B cell (primary cell): ENCODE data around the gene KIF2A. TPM values are rescaled to one million over a fixed set of nuclear protein-coding genes. Genes with fewer than 3 reads are reported as not detected.

Experiments used
- ATAC-seq: fragments of 200-7000 bp; cut with Tn5 transposase; one replicate; pipeline ENCODE4 v1.10.0; 2021; ENCODE audit warnings: low read depth, mild to moderate bottlenecking, moderate number of reproducible peaks, moderate library complexity
- CTCF ChIA-PET: fragments of 350-600 bp; sonication (Branson Sonifier 250); formaldehyde crosslinking; loops from one replicate; lab custom pipeline; 2021; ENCODE audit warnings: antibody characterized with exemption, inconsistent platforms; lab: Charles Lee
- POLR2A ChIA-PET: fragments of 350-600 bp; sonication (Branson Sonifier 250); formaldehyde crosslinking; loops from one replicate; lab custom pipeline; 2021; ENCODE audit warnings: antibody characterized with exemption; lab: Charles Lee
- DNase-seq: peaks from one replicate; pipeline ENCODE4 v3.0.0; 2013
- H2AFZ ChIP-seq: 2 replicates; pipeline ENCODE4 v1.6.1; 2012; ENCODE audit warnings: mild to moderate bottlenecking, low read depth, low read length; ENCODE audit not compliant: insufficient read depth, poor library complexity, severe bottlenecking
- H3K27ac ChIP-seq, 2 donors: 1 replicate in 1 of 2; 2 replicates in 1 of 2; pipeline ENCODE4 v1.5.1; 2012 to 2013; ENCODE audit warnings: low read length in 2 of 2, mild to moderate bottlenecking in 2 of 2, moderate library complexity in 1 of 2
- H3K27me3 ChIP-seq, 4 experiments: fragments of 200-600 bp in 1 of 4; sonication (generic) in 1 of 4; replicated peaks in 1 of 4; 1 replicate in 2 of 4; 2 replicates in 2 of 4; pipeline versions ENCODE4 v1.6.1 to v1.7.0; 2013 to 2016; ENCODE audit warnings: low read length in 3 of 4, mild to moderate bottlenecking in 2 of 4, mixed read lengths in 1 of 4, moderate library complexity in 1 of 4; ENCODE audit not compliant: insufficient read depth in 4 of 4, control insufficient read depth in 3 of 4; ENCODE audit errors: control extremely low read depth in 1 of 4
- H3K36me3 ChIP-seq, 2 experiments: replicated peaks in 1 of 2; 1 replicate in 1 of 2; 2 replicates in 1 of 2; pipeline versions ENCODE4 v1.6.1 to v1.7.1; 2013; ENCODE audit warnings: low read length in 1 of 2; ENCODE audit not compliant: insufficient read depth in 2 of 2, control insufficient read depth in 1 of 2; ENCODE audit errors: control extremely low read depth in 1 of 2, extremely low read depth in 1 of 2
- H3K4me1 ChIP-seq, 2 donors: fragments of 200-600 bp in 1 of 2; sonication (generic) in 1 of 2; 1 replicate in 1 of 2; 2 replicates in 1 of 2; pipeline versions ENCODE4 v1.5.1 to v1.6.1; 2013 to 2017; ENCODE audit warnings: low read length in 2 of 2; ENCODE audit not compliant: control insufficient read depth in 2 of 2, insufficient read depth in 2 of 2
- H3K4me2 ChIP-seq: replicated peaks from 2 replicates; pipeline ENCODE3; 2012; ENCODE audit warnings: mild to moderate bottlenecking, low read depth, low read length; ENCODE audit not compliant: poor library complexity, severe bottlenecking
- H3K4me3 ChIP-seq, 5 experiments: fragments of 200-600 bp in 1 of 5; sonication (generic) in 1 of 5; 1 replicate in 3 of 5; 2 replicates in 2 of 5; pipeline versions ENCODE4 v1.5.1 to v1.7.0; 2011 to 2016; ENCODE audit warnings: low read length in 4 of 5, mild to moderate bottlenecking in 4 of 5, low read depth in 2 of 5, control low read depth in 1 of 5, moderate library complexity in 1 of 5; ENCODE audit not compliant: insufficient read depth in 1 of 5; ENCODE audit errors: control extremely low read depth in 1 of 5, extremely low read depth in 1 of 5
- H3K79me2 ChIP-seq: fragments of 200-600 bp; sonication (generic); one replicate; pipeline ENCODE4 v1.6.0; 2016; ENCODE audit warnings: low read length; ENCODE audit not compliant: control insufficient read depth, insufficient read depth
- H3K9ac ChIP-seq: fragments of 200-600 bp; sonication (generic); 2 replicates; pipeline ENCODE4 v1.6.1; 2017; ENCODE audit warnings: mild to moderate bottlenecking, low read length, moderate library complexity
- H3K9me3 ChIP-seq, 3 donors: one replicate each; pipeline versions ENCODE4 v1.6.1 to v1.7.1; 2013; ENCODE audit warnings: low read length in 2 of 3; ENCODE audit not compliant: control insufficient read depth in 2 of 3, insufficient read depth in 1 of 3; ENCODE audit errors: control extremely low read depth in 1 of 3
- H4K20me1 ChIP-seq: 2 replicates; pipeline ENCODE4 v1.6.0; 2012; ENCODE audit warnings: mild to moderate bottlenecking, low read length; ENCODE audit not compliant: insufficient read depth, control insufficient read depth, poor library complexity, severe bottlenecking
- H3K27ac Mint-ChIP-seq: one replicate; pipeline ENCODE4 v1.8.0; 2021; ENCODE audit warnings: mixed read lengths
- H3K27me3 Mint-ChIP-seq: one replicate; pipeline ENCODE4 v1.8.0; 2021; ENCODE audit warnings: mixed read lengths
- H3K4me1 Mint-ChIP-seq: one replicate; pipeline ENCODE4 v1.8.0; 2021; ENCODE audit warnings: mixed read lengths
- H3K4me3 Mint-ChIP-seq: one replicate; pipeline ENCODE4 v1.8.0; 2021; ENCODE audit warnings: mixed read lengths
- H3K9me3 Mint-ChIP-seq: one replicate; pipeline ENCODE4 v1.8.0; 2022; ENCODE audit warnings: mixed read lengths; ENCODE audit not compliant: insufficient read depth
- EZH2 ChIP-seq: IDR thresholded peaks from 2 replicates; pipeline ENCODE4 v1.6.1; 2012; ENCODE audit warnings: borderline replicate concordance, low read depth, mild to moderate bottlenecking, moderate library complexity, low read length; ENCODE audit not compliant: insufficient read depth, poor library complexity, severe bottlenecking
- WGBS: methylation state at CpG from one replicate; pipeline ENCODE4 v1.1.5; 2013; ENCODE audit warnings: missing lambda C conversion rate; ENCODE audit not compliant: insufficient coverage; 5-methylcytosine and 5-hydroxymethylcytosine counted together
- intact Hi-C: fragments of 100-400 bp; cut with micrococcal nuclease; formaldehyde crosslinking; loops from one replicate; pipeline ENCODE4 v1.10.0; 2022
- polyA plus RNA-seq: library from polyadenylated mRNA; depleted of rRNA; stranded (reverse); fragments of >200 nt; gene quantifications from 2 replicates; pipeline ENCODE4 v1.2.3, GENCODE V29; 2012
- total RNA-seq, 2 donors: library from RNA; stranded (reverse); fragments of 120-200 nt in 1 of 2; gene quantifications; 1 replicate in 1 of 2; 2 replicates in 1 of 2; pipeline versions ENCODE4 v1.2.3 to v1.2.4, GENCODE V29; 2013 to 2022
- TF ChIP-seq, protein P1 (sequence below): fragments of 200-600 bp; IDR thresholded peaks from one replicate; pipeline ENCODE4 v1.8.0; 2022; ENCODE audit warnings: antibody characterized with exemption, mild to moderate bottlenecking

KIF2A gene
- total and polyA plus RNA-seq, 2 donors (not counting 1 experiment from before 2014, with no cell fraction given): 12.9 to 59.0 TPM

DNA sequence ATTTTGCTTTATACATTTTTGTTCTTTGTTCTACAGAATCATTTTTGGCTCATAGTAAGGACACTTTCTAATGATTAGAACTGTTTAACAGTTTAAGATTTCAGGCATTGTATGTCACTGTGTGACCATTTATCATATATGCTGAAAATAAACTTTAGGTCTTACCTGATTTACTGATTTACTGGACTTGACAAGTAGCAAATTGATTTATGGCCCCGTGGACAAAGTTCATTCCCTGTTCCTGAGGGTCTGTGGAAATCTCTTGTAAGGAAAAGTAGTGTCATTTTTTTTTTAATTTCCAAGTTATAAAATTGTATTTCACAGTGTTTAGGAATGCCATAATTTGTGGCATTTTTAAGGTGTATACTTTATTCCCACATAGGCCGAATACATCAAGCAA is 40.7 kb downstream of the KIF2A start:
- Histone ChIP-seq H2AFZ (no peak overlapping the region), H3K27ac (no peak overlapping the region), H3K27me3 (no peaks in the 10 kb centered on the region), H3K79me2 (peaks cover 40% of the 10 kb centered on the region), H3K9ac (no peak overlapping the region), H4K20me1 (no peaks in the 10 kb centered on the region), H3K4me2 (no peak overlapping the region), H3K4me1 (peaks cover 7 to 8% of the 10 kb centered on the region in 2 donors), H3K9me3 (no peaks in the 10 kb centered on the region), H3K4me3 (no peak overlapping the region), H3K36me3 (peaks cover 5 to 10% of the 10 kb centered on the region in 2 experiments)
- no peak for TF ChIP-seq EZH2
- TF ChIP-seq, protein P1, sequence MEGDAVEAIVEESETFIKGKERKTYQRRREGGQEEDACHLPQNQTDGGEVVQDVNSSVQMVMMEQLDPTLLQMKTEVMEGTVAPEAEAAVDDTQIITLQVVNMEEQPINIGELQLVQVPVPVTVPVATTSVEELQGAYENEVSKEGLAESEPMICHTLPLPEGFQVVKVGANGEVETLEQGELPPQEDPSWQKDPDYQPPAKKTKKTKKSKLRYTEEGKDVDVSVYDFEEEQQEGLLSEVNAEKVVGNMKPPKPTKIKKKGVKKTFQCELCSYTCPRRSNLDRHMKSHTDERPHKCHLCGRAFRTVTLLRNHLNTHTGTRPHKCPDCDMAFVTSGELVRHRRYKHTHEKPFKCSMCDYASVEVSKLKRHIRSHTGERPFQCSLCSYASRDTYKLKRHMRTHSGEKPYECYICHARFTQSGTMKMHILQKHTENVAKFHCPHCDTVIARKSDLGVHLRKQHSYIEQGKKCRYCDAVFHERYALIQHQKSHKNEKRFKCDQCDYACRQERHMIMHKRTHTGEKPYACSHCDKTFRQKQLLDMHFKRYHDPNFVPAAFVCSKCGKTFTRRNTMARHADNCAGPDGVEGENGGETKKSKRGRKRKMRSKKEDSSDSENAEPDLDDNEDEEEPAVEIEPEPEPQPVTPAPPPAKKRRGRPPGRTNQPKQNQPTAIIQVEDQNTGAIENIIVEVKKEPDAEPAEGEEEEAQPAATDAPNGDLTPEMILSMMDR: no peak
- Mint-ChIP-seq H3K4me1 (peaks cover 18% of the 10 kb centered on the region), H3K27me3 (no peaks in the 10 kb centered on the region), H3K27ac (no peak overlapping the region), H3K9me3 (no peaks in the 10 kb centered on the region), H3K4me3 (no peak overlapping the region)
- DNase-seq (no peak), ATAC-seq (no peak)
- no CpG with 5 or more reads among the region's 2 CpGs for whole genome bisulfite sequencing
- ChIA-PET CTCF (interaction anchor here (0.8 kb wide), 1 partner anchor 17 kb away, joined by 3 read pairs; no protein-coding TSS in a partner anchor), POLR2A (no interaction called here)
- intact Hi-C loops: no loop called here

DNA sequence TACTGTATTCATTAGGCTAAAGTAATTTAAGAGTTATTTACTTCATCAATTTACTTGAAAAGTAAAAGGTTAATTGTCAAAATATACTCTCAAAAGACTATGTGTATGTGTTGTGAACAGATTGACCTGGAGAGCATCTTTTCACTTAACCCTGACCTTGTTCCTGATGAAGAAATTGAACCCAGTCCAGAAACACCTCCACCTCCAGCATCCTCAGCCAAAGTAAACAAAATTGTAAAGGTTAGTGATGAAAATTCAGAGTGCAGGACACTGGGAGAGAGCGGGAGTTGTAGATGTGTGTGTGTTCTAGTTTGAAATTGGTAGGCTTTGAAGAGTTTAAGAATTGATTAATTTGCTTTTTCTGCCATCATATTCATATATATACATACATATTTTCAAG is 41.9 kb downstream of the KIF2A start:
- no peak overlapping the region for H3K27ac Mint-ChIP-seq
- Histone ChIP-seq H3K79me2 (peaks cover 29% of the 10 kb centered on the region), H3K9ac (no peak overlapping the region), H3K36me3 (peaks cover 5 to 18% of the 10 kb centered on the region in 2 experiments), H3K27me3 (no peaks in the 10 kb centered on the region), H4K20me1 (no peaks in the 10 kb centered on the region), H3K4me3 (no peak overlapping the region), H3K4me2 (no peak overlapping the region), H3K27ac (peak overlapping the region in 1 of 2 donors; percentile 15), H2AFZ (no peak overlapping the region), H3K4me1 (no peaks in the 10 kb centered on the region), H3K9me3 (no peaks in the 10 kb centered on the region)
- no peaks in the 10 kb centered on the region for H3K27me3 Mint-ChIP-seq
- no peak for ATAC-seq
- TF ChIP-seq, protein P1: no peak
- TF ChIP-seq EZH2: no peak
- CTCF ChIA-PET: no interaction called here
- intact Hi-C loops: no loop called here
- H3K9me3 Mint-ChIP-seq: no peaks in the 10 kb centered on the region
- H3K4me1 Mint-ChIP-seq: peaks cover 8% of the 10 kb centered on the region
- DNase-seq: no peak
- WGBS: no CpG with 5 or more reads among the region's 1 CpG
- POLR2A ChIA-PET: no interaction called here
- no peak overlapping the region for H3K4me3 Mint-ChIP-seq
